ENCODE results near the gene SLC7A10.

DNA sequence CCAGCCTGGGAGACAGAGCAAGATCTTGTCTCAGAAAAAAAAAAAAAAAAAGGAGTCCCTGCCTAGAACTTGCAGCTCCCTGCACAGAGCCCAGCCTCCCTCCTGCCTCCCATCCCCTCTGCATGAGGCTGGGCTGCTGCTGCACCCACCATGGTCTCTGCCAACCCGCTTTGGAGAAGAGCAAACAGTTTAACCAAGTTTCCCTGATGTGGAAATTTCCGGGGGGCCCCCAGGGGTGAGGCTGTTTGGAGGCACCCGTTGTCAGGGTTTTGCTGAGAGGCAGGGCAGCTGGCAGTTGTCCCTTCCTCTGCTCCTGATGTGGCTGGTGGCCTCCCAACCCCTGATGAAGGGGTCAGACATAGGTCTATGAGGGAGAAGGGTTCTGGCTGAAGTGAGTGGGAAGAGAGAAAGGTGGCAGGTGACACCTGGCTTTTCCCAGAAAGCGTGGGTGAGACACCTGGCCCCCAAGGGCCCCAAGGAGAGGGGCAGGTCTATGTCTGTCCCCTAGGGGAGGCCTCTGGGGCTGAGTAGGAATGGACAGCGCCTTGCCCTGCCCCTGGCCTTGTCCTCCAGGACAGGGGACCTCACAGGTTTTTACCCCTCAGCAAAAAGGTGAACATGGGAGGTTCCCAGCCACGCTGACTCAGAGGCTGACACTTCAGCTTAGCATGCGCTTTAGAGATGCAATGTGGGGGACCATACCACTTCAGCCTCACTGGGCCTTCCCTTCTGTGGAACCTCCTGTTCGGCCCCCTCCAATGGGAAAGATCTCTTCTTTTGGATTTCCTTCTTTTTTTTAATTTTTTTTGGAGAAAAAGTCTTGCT lies 26.0 kb downstream of the SLC7A10 start:
- no peak for TF ChIP-seq POLR2A (IDR thresholded peaks at IDR 0.05)
- TF ChIP-seq, protein P1, sequence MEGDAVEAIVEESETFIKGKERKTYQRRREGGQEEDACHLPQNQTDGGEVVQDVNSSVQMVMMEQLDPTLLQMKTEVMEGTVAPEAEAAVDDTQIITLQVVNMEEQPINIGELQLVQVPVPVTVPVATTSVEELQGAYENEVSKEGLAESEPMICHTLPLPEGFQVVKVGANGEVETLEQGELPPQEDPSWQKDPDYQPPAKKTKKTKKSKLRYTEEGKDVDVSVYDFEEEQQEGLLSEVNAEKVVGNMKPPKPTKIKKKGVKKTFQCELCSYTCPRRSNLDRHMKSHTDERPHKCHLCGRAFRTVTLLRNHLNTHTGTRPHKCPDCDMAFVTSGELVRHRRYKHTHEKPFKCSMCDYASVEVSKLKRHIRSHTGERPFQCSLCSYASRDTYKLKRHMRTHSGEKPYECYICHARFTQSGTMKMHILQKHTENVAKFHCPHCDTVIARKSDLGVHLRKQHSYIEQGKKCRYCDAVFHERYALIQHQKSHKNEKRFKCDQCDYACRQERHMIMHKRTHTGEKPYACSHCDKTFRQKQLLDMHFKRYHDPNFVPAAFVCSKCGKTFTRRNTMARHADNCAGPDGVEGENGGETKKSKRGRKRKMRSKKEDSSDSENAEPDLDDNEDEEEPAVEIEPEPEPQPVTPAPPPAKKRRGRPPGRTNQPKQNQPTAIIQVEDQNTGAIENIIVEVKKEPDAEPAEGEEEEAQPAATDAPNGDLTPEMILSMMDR (IDR thresholded peaks at IDR 0.05): no peak

All from testis (tissue), 2 donors.